ENCODE results near the gene PTPRE.
"Not testable (repeated sequence)": the region's sequence is repeated elsewhere in the genome, so short reads cannot be mapped to it uniquely, and the experiment has no call there.

The PTPRE gene

GRCh38 chr10:128081222-128081621, 174.3 kb downstream of the PTPRE start:
- no peak for DNase-seq

GRCh38 chr10:128081720-128082119, 174.8 kb downstream of the PTPRE start:
- DNase-seq: no peak

- DNase-seq: no peak
Observed at GRCh38 chr10:128083191-128083895, 176.4 kb downstream of the PTPRE start.

- no peak for DNase-seq
Observed at GRCh38 chr10:128084364-128084763, 177.5 kb downstream of the PTPRE start.

- DNase-seq: no peak
Observed at GRCh38 chr10:128084991-128085390, 178.1 kb downstream of the PTPRE start.

- DNase-seq: no peak
Observed at GRCh38 chr10:128086003-128086863, 179.3 kb downstream of the PTPRE start.

GRCh38 chr10:128087146-128087883, 180.4 kb downstream of the PTPRE start:
- peak in 1 of 5 experiments; percentile 35 for DNase-seq

- no peak for DNase-seq
Observed at GRCh38 chr10:128087884-128088709, 181.2 kb downstream of the PTPRE start.

GRCh38 chr10:128091636-128092210, 184.8 kb downstream of the PTPRE start:
- no peak for DNase-seq

- DNase-seq: no peak
Observed at GRCh38 chr10:128092454-128092853, 185.6 kb downstream of the PTPRE start.

- DNase-seq: not testable (repeated sequence)
Observed at GRCh38 chr10:128094596-128094995, 187.7 kb downstream of the PTPRE start.

GRCh38 chr10:128095027-128095752, 188.3 kb downstream of the PTPRE start:
- peak in 3 of 5 experiments; percentile 12 to 88 (median 47) for DNase-seq

GRCh38 chr10:128095753-128096469, 189.0 kb downstream of the PTPRE start:
- DNase-seq: peak in 1 of 5 experiments; percentile 85

- DNase-seq: no peak
Observed at GRCh38 chr10:128096486-128097199, 189.7 kb downstream of the PTPRE start.

GRCh38 chr10:128097783-128098182, 190.9 kb downstream of the PTPRE start:
- no peak for DNase-seq

- DNase-seq: no peak
Observed at GRCh38 chr10:128098631-128099030, 191.7 kb downstream of the PTPRE start.

- no peak for DNase-seq
Observed at GRCh38 chr10:128099901-128100300, 193.0 kb downstream of the PTPRE start.

- no peak for DNase-seq
Observed at GRCh38 chr10:128101901-128102300, 195.0 kb downstream of the PTPRE start.

- no peak for DNase-seq
Observed at GRCh38 chr10:128102480-128103228, 195.8 kb downstream of the PTPRE start.

Measured in T-helper 2 cell (primary cell).